Daoy (cell line): ENCODE data around the gene ERC2. TPM values are rescaled to one million over a fixed set of nuclear protein-coding genes. Genes with fewer than 3 reads are reported as not detected.

Source experiments
- DNase-seq: peaks from one replicate; pipeline ENCODE4 v3.0.0-alpha.2; 2015; ENCODE audit warnings: low read depth
- total RNA-seq: library from RNA; depleted of rRNA; stranded (reverse); fragments of >200 nt; shearing (Covaris generic); gene quantifications from 2 replicates; pipeline ENCODE4 v1.2.3, GENCODE V29; 2014

Gene ERC2
- total RNA-seq, 1 experiment from 2014 or later, result 1.7 TPM

GRCh38 chr3:55746808-55747413, 721.4 kb downstream of the ERC2 start:
- no peak for DNase-seq

- DNase-seq, result no peak
Observed at GRCh38 chr3:55742832-55743136, 725.5 kb downstream of the ERC2 start.

- no peak for DNase-seq
Observed at GRCh38 chr3:55742022-55742831, 726.0 kb downstream of the ERC2 start.

GRCh38 chr3:55737186-55737585, 731.1 kb downstream of the ERC2 start:
- DNase-seq, result no peak

- no peak for DNase-seq
Observed at GRCh38 chr3:55735976-55736375, 732.3 kb downstream of the ERC2 start.

- DNase-seq, result no peak
Observed at GRCh38 chr3:55731741-55732140, 736.5 kb downstream of the ERC2 start.

GRCh38 chr3:55729546-55729945, 738.7 kb downstream of the ERC2 start:
- no peak for DNase-seq

- no peak for DNase-seq
Observed at GRCh38 chr3:55728461-55729100, 739.7 kb downstream of the ERC2 start.

- DNase-seq, result no peak
Observed at GRCh38 chr3:55726501-55726775, 741.8 kb downstream of the ERC2 start.

- DNase-seq, result no peak
Observed at GRCh38 chr3:55725681-55726500, 742.4 kb downstream of the ERC2 start.

- no peak for DNase-seq
Observed at GRCh38 chr3:55724821-55725220, 743.4 kb downstream of the ERC2 start.

- DNase-seq, result no peak
Observed at GRCh38 chr3:55724407-55724784, 743.9 kb downstream of the ERC2 start.

GRCh38 chr3:55723653-55724406, 744.4 kb downstream of the ERC2 start:
- DNase-seq, result no peak

GRCh38 chr3:55721716-55722484, 746.4 kb downstream of the ERC2 start:
- DNase-seq, result peak; percentile 25

GRCh38 chr3:55720614-55721013, 747.7 kb downstream of the ERC2 start:
- DNase-seq, result peak; percentile 18

- no peak for DNase-seq
Observed at GRCh38 chr3:55719508-55719907, 748.8 kb downstream of the ERC2 start.

- DNase-seq, result no peak
Observed at GRCh38 chr3:55719006-55719405, 749.3 kb downstream of the ERC2 start.

- DNase-seq, result peak; percentile 5
Observed at GRCh38 chr3:55718521-55718921, 749.7 kb downstream of the ERC2 start.

- no peak for DNase-seq
Observed at GRCh38 chr3:55718074-55718473, 750.2 kb downstream of the ERC2 start.

- DNase-seq, result no peak
Observed at GRCh38 chr3:55717481-55717880, 750.8 kb downstream of the ERC2 start.

- no peak for DNase-seq
Observed at GRCh38 chr3:55716611-55717225, 751.5 kb downstream of the ERC2 start.
